Dendritic cell treated with granulocyte-macrophage colony-stimulating factor and Interleukin-4, amounts not matched to agents 40 ng/mL and 50 ng/mL, for 4 days (primary cell): ENCODE measurements around the gene NOSTRIN.

Experiments
- H3K27ac Mint-ChIP-seq: one replicate; pipeline ENCODE4 v1.8.0; 2022; ENCODE audit warnings: mild to moderate bottlenecking, mixed read lengths
- H3K27me3 Mint-ChIP-seq: one replicate; pipeline ENCODE4 v1.8.0; 2022; ENCODE audit warnings: mild to moderate bottlenecking, mixed read lengths
- H3K36me3 Mint-ChIP-seq: one replicate; pipeline ENCODE4 v1.8.0; 2022; ENCODE audit warnings: low read depth, mixed read lengths
- H3K4me1 Mint-ChIP-seq: one replicate; pipeline ENCODE4 v1.8.0; 2022; ENCODE audit warnings: low read depth, mixed read lengths
- H3K4me3 Mint-ChIP-seq: one replicate; pipeline ENCODE4 v1.8.0; 2022; ENCODE audit warnings: mild to moderate bottlenecking, moderate library complexity, mixed read lengths
- H3K9me3 Mint-ChIP-seq: one replicate; pipeline ENCODE4 v1.8.0; 2022; ENCODE audit warnings: mixed read lengths
- intact Hi-C: fragments of 100-400 bp; cut with micrococcal nuclease; formaldehyde crosslinking; loops from one replicate; pipeline ENCODE4 v1.15.0; 2022

NOSTRIN gene

DNA sequence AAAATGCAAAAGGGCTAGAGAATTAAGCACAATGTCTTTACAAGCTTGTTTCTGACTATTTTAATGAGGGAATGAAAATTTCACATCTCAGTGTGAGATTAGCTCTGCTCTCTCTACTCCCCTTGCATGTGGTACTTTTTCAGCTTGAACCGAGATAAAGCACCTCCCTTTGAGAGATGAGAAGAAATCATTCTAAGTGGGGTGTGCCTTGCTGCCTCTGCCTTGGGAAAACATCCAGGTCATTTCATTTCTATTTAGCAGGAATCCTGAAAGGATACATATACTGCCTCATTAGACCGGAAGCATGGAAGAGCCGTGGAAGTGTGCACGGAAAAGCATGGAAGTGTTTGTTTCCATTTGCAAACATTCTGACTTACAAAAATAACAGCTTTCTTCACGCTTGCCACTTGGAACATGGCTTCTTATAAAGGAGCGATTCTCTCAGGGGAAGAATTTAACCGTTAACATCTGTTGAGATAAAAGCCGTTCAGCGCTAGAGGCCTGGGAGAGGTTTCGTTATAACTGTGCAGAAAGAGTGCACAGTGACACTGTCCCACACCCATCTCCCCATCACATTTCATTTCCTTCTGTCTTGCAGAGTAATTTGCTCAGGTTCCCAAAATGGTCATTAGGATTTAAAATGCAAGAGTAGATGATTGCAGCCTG is 16.7 kb downstream of the NOSTRIN start:
- Mint-ChIP-seq H3K27me3 (no peaks in the 10 kb centered on the region), H3K9me3 (no peaks in the 10 kb centered on the region), H3K27ac (no peak overlapping the region), H3K4me3 (no peak overlapping the region), H3K4me1 (no peaks in the 10 kb centered on the region), H3K36me3 (no peaks in the 10 kb centered on the region)
- intact Hi-C loops: no loop called here

DNA sequence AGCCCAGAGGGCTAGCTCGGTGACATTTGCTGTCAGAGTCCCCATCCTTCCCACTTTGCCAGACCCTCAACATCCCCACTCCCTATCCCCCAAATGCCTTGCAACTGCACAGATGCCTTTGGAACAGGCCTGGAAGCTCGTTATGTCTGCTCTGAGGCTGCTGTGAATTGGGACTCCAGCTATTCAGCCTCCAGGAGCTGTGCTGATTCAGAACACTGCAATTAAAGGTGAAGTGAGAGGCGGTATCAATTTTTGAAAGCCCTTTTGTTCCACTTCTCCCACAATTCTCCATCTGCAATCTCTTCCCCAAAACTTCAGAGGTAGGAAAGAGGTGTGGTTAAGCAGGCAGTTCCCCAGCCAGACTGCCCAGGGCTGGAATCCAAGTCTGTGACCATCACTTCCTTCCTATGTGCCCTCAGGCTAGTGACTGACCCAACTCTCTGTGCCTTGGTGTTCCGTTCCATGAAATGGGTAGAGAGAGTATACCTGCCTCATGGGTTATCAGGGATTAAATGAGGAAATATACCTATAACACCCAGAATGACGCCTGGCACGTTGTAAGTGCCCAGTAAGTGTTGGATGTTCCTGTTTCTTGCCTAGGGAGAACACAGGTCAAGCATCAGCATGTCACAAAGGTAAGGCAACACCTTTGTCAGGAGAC is 17.5 kb downstream of the NOSTRIN start:
- H3K9me3 Mint-ChIP-seq: no peaks in the 10 kb centered on the region
- H3K36me3 Mint-ChIP-seq: no peaks in the 10 kb centered on the region
- no peaks in the 10 kb centered on the region for H3K27me3 Mint-ChIP-seq
- H3K4me3 Mint-ChIP-seq: no peak overlapping the region
- H3K27ac Mint-ChIP-seq: no peak overlapping the region
- no peaks in the 10 kb centered on the region for H3K4me1 Mint-ChIP-seq
- intact Hi-C loops: no loop called here

DNA sequence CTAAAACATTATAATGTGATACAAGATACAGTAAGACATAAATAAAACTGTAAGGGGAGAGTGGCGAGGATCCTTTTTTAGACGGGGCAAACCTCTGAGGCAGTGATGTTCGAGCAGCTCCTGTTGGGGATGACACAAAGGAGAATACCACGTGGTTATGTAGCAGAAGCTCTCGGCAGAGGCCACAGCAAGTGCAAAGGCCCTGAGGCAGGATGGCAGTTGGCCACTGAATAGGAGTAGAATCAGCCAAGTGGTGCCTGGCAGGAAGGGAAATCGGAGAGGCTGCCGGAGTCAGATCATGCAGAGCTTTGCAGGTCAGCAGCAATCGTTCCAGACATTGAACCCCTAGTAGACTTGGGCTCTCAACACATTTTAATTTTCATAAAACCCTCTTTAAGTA is 19.1 kb downstream of the NOSTRIN start:
- Mint-ChIP-seq H3K4me3 (no peak overlapping the region), H3K27ac (no peak overlapping the region), H3K27me3 (no peaks in the 10 kb centered on the region), H3K36me3 (no peaks in the 10 kb centered on the region), H3K4me1 (no peaks in the 10 kb centered on the region), H3K9me3 (no peaks in the 10 kb centered on the region)
- intact Hi-C loops: no loop called here

DNA sequence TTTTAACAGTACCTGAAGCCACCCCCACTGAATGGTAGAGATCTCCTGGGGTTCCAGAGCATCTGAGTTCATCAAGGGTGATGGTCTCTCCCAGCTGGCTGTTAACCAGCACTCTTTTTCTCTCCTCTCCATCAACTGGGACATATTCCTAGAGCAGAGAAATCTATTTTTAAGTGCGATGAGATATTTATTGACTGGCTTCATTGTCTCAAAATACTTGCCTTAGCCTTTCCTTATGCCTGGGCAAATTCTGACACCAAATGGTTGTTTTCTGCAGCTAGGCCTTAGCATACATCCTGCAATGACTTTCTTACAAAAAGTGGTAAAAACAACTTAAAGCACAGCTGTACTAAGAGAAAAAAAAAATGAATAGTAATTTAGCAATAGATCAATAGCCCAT is 19.6 kb downstream of the NOSTRIN start:
- no peak overlapping the region for H3K27ac Mint-ChIP-seq
- H3K36me3 Mint-ChIP-seq: no peaks in the 10 kb centered on the region
- H3K4me3 Mint-ChIP-seq: no peak overlapping the region
- H3K27me3 Mint-ChIP-seq: no peaks in the 10 kb centered on the region
- intact Hi-C loops: no loop called here
- H3K9me3 Mint-ChIP-seq: no peaks in the 10 kb centered on the region
- no peaks in the 10 kb centered on the region for H3K4me1 Mint-ChIP-seq

DNA sequence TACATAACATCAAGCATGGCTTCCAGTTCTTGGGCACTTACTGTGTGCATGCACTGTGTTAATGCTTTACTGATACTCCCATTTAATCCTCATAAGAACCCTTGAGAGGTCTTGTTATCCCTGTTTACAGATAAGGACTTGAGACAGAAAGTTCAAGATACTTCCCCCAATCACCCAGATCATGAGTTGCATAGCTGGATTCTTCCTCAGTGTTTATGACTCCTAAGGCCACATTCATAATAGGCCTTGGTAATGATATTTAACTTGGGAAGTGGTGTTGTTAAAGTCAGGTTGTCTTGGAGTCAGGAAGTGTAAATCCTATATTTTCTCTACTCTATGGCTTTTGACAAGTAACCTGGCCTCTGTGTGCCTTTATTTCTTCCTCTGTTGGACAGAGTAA is 22.7 kb downstream of the NOSTRIN start:
- Mint-ChIP-seq H3K9me3 (no peaks in the 10 kb centered on the region), H3K4me3 (no peak overlapping the region), H3K27ac (no peak overlapping the region), H3K36me3 (no peaks in the 10 kb centered on the region), H3K27me3 (no peaks in the 10 kb centered on the region), H3K4me1 (no peaks in the 10 kb centered on the region)
- intact Hi-C loops: no loop called here

DNA sequence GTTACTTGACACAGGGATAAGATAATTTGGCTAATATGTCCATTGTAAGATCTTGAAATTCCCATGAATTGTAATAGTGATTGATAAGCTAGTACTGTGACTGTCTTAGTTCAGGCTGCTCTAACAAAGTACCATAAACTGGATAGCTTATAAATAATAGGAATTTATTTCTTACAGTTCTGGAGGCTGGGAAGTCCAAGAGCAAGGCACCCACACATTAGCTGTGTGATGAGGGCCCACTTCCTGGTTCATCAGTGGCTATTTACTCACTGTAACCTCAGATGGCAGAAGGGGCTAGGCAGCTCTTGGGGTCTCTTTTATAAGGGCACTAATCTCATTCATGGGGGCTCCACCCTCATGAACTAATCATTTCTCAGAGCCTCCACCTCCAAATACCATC is 28.5 kb downstream of the NOSTRIN start:
- intact Hi-C loops: no loop called here
- Mint-ChIP-seq H3K36me3 (no peaks in the 10 kb centered on the region), H3K27ac (no peak overlapping the region), H3K4me3 (no peak overlapping the region), H3K27me3 (no peaks in the 10 kb centered on the region), H3K9me3 (no peaks in the 10 kb centered on the region), H3K4me1 (no peaks in the 10 kb centered on the region)

DNA sequence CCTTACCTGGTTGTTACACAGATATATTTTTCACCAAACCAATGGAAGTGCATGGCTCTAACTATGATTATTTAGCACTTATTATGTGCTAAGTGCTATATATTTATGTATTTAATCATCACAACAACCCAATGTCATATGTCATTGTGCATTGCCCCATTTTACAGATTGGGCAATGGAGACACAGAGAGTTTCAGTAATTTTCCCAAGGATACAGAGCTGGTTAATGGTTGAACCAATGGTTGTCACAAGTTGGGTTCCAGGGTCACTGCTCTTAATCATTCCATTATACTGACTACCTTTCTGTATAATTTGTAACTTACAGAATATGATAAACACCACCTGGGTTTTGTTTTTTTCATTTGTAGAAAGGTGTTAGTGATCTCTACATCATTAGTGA is 29.2 kb downstream of the NOSTRIN start:
- Mint-ChIP-seq H3K27me3 (no peaks in the 10 kb centered on the region), H3K9me3 (no peaks in the 10 kb centered on the region), H3K27ac (no peak overlapping the region), H3K36me3 (no peaks in the 10 kb centered on the region), H3K4me1 (no peaks in the 10 kb centered on the region), H3K4me3 (no peak overlapping the region)
- intact Hi-C loops: no loop called here

DNA sequence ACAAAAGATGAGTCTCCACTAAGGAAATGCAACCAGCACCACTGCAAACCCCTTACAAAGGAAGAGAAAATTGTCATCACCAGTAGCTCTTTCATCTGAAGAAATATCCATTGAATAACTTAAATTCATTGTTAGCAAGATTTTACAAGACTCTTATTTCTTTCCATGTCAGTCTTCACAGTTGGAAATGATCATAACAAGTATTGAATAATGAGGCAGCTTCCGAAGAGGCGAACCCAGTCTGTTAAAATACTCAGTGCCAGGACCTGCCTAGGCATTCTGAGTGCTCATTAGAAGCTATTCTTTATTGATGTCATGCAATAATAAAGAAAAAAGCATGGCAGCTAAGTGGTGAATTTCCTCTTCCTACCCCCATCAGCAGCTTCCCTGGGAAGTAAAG is 33.5 kb downstream of the NOSTRIN start:
- Mint-ChIP-seq H3K9me3 (no peaks in the 10 kb centered on the region), H3K27me3 (no peaks in the 10 kb centered on the region), H3K4me1 (no peaks in the 10 kb centered on the region), H3K36me3 (no peaks in the 10 kb centered on the region), H3K27ac (no peak overlapping the region), H3K4me3 (no peak overlapping the region)
- intact Hi-C loops: no loop called here

DNA sequence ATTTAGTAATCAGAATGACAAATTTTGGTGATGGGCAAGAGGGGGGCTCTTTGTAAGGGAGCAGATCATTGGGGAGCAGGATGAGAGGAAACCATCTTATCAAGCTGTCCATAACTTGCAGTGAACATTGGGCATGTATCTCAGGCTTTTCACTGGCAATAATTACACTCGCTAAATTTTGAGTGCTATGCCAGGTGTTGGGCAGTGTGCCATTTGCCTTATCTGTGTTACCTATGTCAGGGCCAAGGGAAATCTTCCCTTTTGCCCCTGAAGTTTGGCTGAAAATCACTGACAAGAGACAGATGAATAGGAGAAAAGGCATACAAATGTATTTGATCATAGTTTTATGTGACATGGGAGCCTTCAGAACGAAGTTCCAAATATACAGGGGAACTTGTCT is 39.0 kb downstream of the NOSTRIN start:
- intact Hi-C loops: no loop called here
- Mint-ChIP-seq H3K27me3 (peaks cover 3% of the 10 kb centered on the region), H3K4me1 (no peaks in the 10 kb centered on the region), H3K36me3 (no peaks in the 10 kb centered on the region), H3K4me3 (no peak overlapping the region), H3K9me3 (no peaks in the 10 kb centered on the region), H3K27ac (no peak overlapping the region)

DNA sequence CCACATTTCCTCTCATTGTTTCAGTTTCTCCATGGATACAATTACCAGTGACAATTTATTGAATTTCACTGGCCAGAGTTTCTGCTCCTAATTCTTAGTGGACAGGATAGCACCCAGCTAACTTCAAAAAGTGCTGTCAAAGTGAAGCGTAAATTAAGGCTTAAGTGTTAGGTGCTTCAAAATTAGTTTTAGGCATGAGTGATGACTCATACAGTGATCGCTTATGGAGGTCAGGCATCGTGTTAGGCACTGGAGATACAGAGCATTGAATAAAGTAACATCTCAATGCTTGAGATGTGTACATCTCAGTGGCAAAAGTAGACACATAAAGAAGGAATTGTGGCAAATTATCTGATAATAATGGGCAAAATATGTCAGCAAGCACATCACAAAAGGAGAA is 40.8 kb downstream of the NOSTRIN start:
- intact Hi-C loops: no loop called here
- Mint-ChIP-seq H3K9me3 (no peaks in the 10 kb centered on the region), H3K36me3 (no peaks in the 10 kb centered on the region), H3K4me3 (no peak overlapping the region), H3K27me3 (peaks cover 3% of the 10 kb centered on the region), H3K27ac (no peak overlapping the region), H3K4me1 (no peaks in the 10 kb centered on the region)

DNA sequence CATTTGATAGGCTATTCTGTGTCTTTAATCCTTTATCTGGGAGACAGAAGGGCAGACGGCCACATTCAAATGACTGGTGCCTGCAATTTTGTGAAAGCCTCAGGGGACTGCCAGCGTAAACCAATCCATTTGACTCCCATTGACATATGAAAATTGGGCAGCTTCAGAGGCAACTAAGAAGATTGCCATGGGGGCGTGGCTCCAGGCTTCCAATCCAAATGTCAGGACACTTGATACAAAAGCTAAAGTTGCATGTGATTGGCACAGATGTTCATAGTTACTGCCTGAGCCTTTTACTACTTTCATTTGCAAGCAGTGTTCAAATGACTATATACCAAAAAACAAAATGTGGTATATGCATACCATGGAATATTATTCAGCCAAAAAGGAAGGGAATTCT is 45.8 kb downstream of the NOSTRIN start:
- peaks cover 3% of the 10 kb centered on the region for H3K27me3 Mint-ChIP-seq
- intact Hi-C loops: no loop called here
- no peak overlapping the region for H3K27ac Mint-ChIP-seq
- no peaks in the 10 kb centered on the region for H3K36me3 Mint-ChIP-seq
- H3K4me1 Mint-ChIP-seq: no peaks in the 10 kb centered on the region
- no peaks in the 10 kb centered on the region for H3K9me3 Mint-ChIP-seq
- no peak overlapping the region for H3K4me3 Mint-ChIP-seq

DNA sequence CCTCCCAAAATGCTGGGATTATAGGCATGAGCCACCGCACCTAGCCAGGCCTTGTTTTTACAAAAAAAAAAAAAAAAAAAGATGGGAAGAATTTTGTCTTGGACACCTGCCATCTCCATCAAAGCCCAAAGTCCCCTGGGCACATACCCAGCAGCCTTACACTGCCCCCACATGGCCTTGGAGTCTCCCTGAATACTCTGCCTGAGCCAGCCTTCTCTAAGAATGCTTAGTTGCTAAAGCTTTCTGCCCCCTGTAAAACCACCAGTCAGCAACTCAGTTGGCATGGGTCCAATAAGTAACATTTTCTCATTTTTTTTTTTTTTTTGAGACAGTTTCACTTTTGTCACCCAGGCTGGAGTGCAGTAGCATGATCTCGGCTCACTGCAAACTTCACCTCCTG is 47.2 kb downstream of the NOSTRIN start:
- no peak overlapping the region for H3K4me3 Mint-ChIP-seq
- H3K4me1 Mint-ChIP-seq: no peaks in the 10 kb centered on the region
- intact Hi-C loops: no loop called here
- H3K9me3 Mint-ChIP-seq: no peaks in the 10 kb centered on the region
- peaks cover 6% of the 10 kb centered on the region for H3K36me3 Mint-ChIP-seq
- H3K27me3 Mint-ChIP-seq: peaks cover 3% of the 10 kb centered on the region
- no peak overlapping the region for H3K27ac Mint-ChIP-seq

DNA sequence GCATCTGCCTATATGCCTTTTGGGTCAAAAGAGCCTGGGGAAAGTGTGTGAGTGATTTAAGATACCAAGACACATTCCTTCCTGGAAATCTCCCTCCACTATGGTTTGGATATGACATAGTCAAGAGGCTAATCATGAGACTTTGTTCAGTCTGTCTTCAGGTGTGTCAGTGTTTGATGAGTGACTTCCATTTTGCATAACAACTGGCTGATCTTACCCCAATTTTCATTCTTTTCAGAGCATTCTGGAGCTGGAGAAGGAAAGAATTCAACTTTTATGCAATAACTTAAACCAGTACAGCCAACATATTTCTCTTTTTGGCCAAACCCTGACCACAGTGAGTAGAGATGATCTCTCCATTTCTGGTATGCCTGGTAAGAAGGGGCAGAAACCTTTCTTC is 48.4 kb downstream of the NOSTRIN start:
- H3K9me3 Mint-ChIP-seq: no peaks in the 10 kb centered on the region
- intact Hi-C loops: no loop called here
- no peak overlapping the region for H3K4me3 Mint-ChIP-seq
- peaks cover 7% of the 10 kb centered on the region for H3K36me3 Mint-ChIP-seq
- no peak overlapping the region for H3K27ac Mint-ChIP-seq
- no peaks in the 10 kb centered on the region for H3K4me1 Mint-ChIP-seq
- no peaks in the 10 kb centered on the region for H3K27me3 Mint-ChIP-seq

DNA sequence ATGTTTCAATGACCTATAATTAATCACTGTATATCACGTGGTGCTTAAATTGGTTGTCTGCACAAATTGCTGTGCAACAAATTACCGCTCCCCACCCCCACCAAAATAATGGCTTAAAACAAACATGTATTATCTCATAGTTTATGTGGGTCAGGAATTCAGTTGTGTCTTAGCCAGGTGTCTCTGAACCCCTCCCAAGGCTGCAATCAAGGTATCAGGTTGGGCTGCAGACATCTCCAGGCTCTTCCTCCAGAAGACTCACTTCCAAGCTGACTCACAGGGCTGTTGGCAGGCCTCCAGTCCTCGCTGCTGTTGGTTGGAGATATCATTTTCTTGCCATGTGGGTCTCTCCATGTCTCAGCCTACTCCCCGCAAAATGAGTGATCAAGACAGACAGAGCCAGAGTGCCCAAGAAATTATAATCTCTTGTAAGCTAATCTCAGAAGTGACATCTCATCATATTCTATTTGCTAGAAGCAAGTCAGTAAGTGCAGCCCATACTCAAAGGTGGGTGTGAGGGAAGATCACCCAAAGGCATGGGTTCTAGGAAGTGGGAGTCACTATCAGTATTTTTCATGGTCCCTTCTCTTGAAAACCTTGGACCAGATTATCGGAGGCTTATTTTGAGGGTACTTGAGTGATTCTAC is 49.4 kb downstream of the NOSTRIN start:
- no peaks in the 10 kb centered on the region for H3K9me3 Mint-ChIP-seq

DNA sequence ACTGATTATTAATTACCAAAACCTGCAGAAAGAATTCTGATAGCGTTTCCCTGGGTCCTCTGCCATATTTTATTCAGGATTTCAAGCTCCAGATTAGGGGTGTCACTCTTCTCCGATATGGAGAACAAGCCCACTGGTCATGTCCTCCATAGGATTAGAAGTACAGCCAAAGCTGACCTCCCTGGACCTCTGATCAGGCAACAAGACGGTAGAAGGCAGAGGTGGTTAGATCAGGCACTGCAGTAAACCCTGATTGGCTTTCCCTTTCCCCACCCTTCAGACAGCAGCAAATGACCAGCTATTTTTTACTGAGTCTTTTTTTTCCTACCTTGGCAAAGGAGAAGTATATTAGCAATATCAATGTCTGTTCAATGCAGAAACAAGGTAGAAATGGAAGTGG is 50.0 kb downstream of the NOSTRIN start:
- Mint-ChIP-seq H3K27ac (no peak overlapping the region), H3K27me3 (no peaks in the 10 kb centered on the region), H3K4me3 (no peak overlapping the region), H3K4me1 (no peaks in the 10 kb centered on the region), H3K9me3 (no peaks in the 10 kb centered on the region), H3K36me3 (peaks cover 7% of the 10 kb centered on the region)
- intact Hi-C loops: no loop called here

More for the DNA sequence above, 49.4 kb downstream of the NOSTRIN start:
- H3K4me3 Mint-ChIP-seq: no peak overlapping the region
- peaks cover 7% of the 10 kb centered on the region for H3K36me3 Mint-ChIP-seq
- no peaks in the 10 kb centered on the region for H3K27me3 Mint-ChIP-seq
- intact Hi-C loops: no loop called here
- H3K4me1 Mint-ChIP-seq: no peaks in the 10 kb centered on the region
- no peak overlapping the region for H3K27ac Mint-ChIP-seq
